ENCODE results near the gene SWT1. TPM values are rescaled to one million over a fixed set of nuclear protein-coding genes. Genes with fewer than 3 reads are reported as not detected.
A peak's percentile ranks its signal among the peaks of the same experiment; 100 is the strongest.

SWT1 gene
- total RNA-seq, 1 experiment from 2014 or later: 2.1 TPM

GRCh38 chr1:185284533-185285276 is 127.7 kb downstream of the SWT1 start:
- H3K27me3 ChIP-seq (ENCODE audit: control insufficient read depth, insufficient read depth, low read length): no peaks in the 10 kb centered on the region
- H3K4me3 ChIP-seq (ENCODE audit: low read depth in 2 of 2, low read length in 2 of 2): no peak overlapping the region
- ATAC-seq (0 out of 2 replicates have a peak, but pooled peaks have one; percentile 51), DNase-seq (ENCODE audit: low read depth, low spot score) (no peak)
- TF ChIP-seq, protein P1, sequence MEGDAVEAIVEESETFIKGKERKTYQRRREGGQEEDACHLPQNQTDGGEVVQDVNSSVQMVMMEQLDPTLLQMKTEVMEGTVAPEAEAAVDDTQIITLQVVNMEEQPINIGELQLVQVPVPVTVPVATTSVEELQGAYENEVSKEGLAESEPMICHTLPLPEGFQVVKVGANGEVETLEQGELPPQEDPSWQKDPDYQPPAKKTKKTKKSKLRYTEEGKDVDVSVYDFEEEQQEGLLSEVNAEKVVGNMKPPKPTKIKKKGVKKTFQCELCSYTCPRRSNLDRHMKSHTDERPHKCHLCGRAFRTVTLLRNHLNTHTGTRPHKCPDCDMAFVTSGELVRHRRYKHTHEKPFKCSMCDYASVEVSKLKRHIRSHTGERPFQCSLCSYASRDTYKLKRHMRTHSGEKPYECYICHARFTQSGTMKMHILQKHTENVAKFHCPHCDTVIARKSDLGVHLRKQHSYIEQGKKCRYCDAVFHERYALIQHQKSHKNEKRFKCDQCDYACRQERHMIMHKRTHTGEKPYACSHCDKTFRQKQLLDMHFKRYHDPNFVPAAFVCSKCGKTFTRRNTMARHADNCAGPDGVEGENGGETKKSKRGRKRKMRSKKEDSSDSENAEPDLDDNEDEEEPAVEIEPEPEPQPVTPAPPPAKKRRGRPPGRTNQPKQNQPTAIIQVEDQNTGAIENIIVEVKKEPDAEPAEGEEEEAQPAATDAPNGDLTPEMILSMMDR (IDR thresholded peaks at IDR 0.05): no peak
- no peak for TF ChIP-seq SIN3A (IDR thresholded peaks at IDR 0.05; ENCODE audit: borderline replicate concordance, insufficient read depth, low read depth, low read length)
- no peak for TF ChIP-seq REST (IDR thresholded peaks at IDR 0.05; ENCODE audit: insufficient read depth in 1 of 2, low read depth in 2 of 2, low read length in 1 of 2)
- TF ChIP-seq POLR2AphosphoS5 (IDR thresholded peaks at IDR 0.05; ENCODE audit: low read depth, low read length): no peak
- no peak for TF ChIP-seq TCF7L2 (IDR thresholded peaks at IDR 0.05; ENCODE audit: low read depth, low read length)
- ChIA-PET CTCF (no interaction called here), POLR2A (no interaction called here)
- H3K4me1 ChIP-seq (ENCODE audit: control insufficient read depth, insufficient read depth, low read length): no peaks in the 10 kb centered on the region
- BruUV-seq (replicated peaks): no TSS peak
- no peaks in the 10 kb centered on the region for H3K9me3 ChIP-seq (ENCODE audit: control insufficient read depth, insufficient read depth, low read depth, low read length)
- no peaks in the 10 kb centered on the region for H3K36me3 ChIP-seq (ENCODE audit: control insufficient read depth, insufficient read depth, low read length)
- H3K27ac ChIP-seq (ENCODE audit: low read length): no peak overlapping the region
- in situ Hi-C loops (cut with HindIII; ENCODE audit: low pct_unique_long_range_greater_than_20kb, low sequenced_read_pairs): no loop called here
- intact Hi-C loops (cut with micrococcal nuclease; ENCODE audit: unreplicated experiment): no loop called here

DNA sequence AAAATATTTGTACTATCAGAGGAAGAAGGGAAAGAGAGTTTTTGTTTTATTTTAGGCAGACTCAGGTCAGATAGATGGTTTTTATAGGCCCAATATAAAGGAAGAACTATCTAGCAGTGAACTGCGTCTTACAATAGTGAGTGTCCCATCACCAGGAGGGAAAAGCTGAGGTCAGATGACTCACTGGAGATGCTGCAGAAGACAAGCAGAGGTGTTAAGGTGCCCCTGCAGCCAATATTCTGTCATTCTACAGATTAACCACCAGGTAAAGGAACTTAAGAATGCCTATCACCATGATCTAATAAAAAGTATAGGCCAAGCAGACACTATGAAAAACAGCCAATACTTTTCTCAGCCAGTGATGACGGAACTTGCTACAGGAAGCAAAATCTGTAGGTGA is 130.5 kb downstream of the SWT1 start:
- intact Hi-C loops (cut with micrococcal nuclease; ENCODE audit: unreplicated experiment) (no loop called here), in situ Hi-C loops (cut with HindIII; ENCODE audit: low pct_unique_long_range_greater_than_20kb, low sequenced_read_pairs) (no loop called here)
- TF ChIP-seq SIN3A (IDR thresholded peaks at IDR 0.05; ENCODE audit: borderline replicate concordance, insufficient read depth, low read depth, low read length) (no peak), TCF7L2 (IDR thresholded peaks at IDR 0.05; ENCODE audit: low read depth, low read length) (no peak), POLR2AphosphoS5 (IDR thresholded peaks at IDR 0.05; ENCODE audit: low read depth, low read length) (no peak), REST (IDR thresholded peaks at IDR 0.05; ENCODE audit: insufficient read depth in 1 of 2, low read depth in 2 of 2, low read length in 1 of 2) (no peak)
- TF ChIP-seq, protein P1 (IDR thresholded peaks at IDR 0.05): no peak
- ChIA-PET POLR2A (no interaction called here), CTCF (no interaction called here)
- no peaks in the 10 kb centered on the region for H3K4me1 ChIP-seq (ENCODE audit: control insufficient read depth, insufficient read depth, low read length)
- no peaks in the 10 kb centered on the region for H3K36me3 ChIP-seq (ENCODE audit: control insufficient read depth, insufficient read depth, low read length)
- no peak for ATAC-seq
- no peak overlapping the region for H3K27ac ChIP-seq (ENCODE audit: low read length)
- no TSS peak for BruUV-seq (replicated peaks)
- no peaks in the 10 kb centered on the region for H3K27me3 ChIP-seq (ENCODE audit: control insufficient read depth, insufficient read depth, low read length)
- no peak overlapping the region for H3K4me3 ChIP-seq (ENCODE audit: low read depth in 2 of 2, low read length in 2 of 2)
- no peak for DNase-seq (ENCODE audit: low read depth, low spot score)
- H3K9me3 ChIP-seq (ENCODE audit: control insufficient read depth, insufficient read depth, low read depth, low read length): no peaks in the 10 kb centered on the region

All from Panc1 (cell line).